Neutrophil (primary cell): Measurements from ENCODE around the gene CFAP221.

Source experiments
- H3K27ac ChIP-seq: fragments of 200-600 bp; sonication (generic); 2 replicates; pipeline ENCODE4 v1.5.1; 2016; ENCODE audit warnings: mild to moderate bottlenecking, moderate library complexity
- H3K27me3 ChIP-seq: fragments of 200-600 bp; sonication (generic); 2 replicates; pipeline ENCODE4 v1.6.0; 2016; ENCODE audit warnings: mild to moderate bottlenecking
- H3K36me3 ChIP-seq: fragments of 200-600 bp; sonication (generic); 2 replicates; pipeline ENCODE4 v1.5.1; 2017
- H3K4me1 ChIP-seq, 2 experiments: fragments of 200-600 bp in 1 of 2; sonication (generic) in 1 of 2; 1 replicate in 1 of 2; 2 replicates in 1 of 2; pipeline versions ENCODE4 v1.5.1 to v1.6.1; 2013 to 2016; ENCODE audit warnings: low read depth in 1 of 2, low read length in 1 of 2, mild to moderate bottlenecking in 1 of 2, moderate library complexity in 1 of 2; ENCODE audit not compliant: control insufficient read depth in 1 of 2, insufficient read depth in 1 of 2
- H3K4me3 ChIP-seq, 2 experiments: fragments of 200-600 bp in 1 of 2; sonication (generic) in 1 of 2; 1 replicate in 1 of 2; 2 replicates in 1 of 2; pipeline ENCODE4 v1.5.1; 2013 to 2016; ENCODE audit warnings: low read depth in 1 of 2, low read length in 1 of 2, mild to moderate bottlenecking in 1 of 2, moderate library complexity in 1 of 2
- H3K9me3 ChIP-seq: fragments of 200-600 bp; sonication (generic); 2 replicates; pipeline ENCODE4 v1.5.1; 2016
- CTCF ChIP-seq: fragments of 200-600 bp; sonication (generic); IDR thresholded peaks from 2 replicates; pipeline ENCODE4 v1.5.1; 2016; ENCODE audit warnings: antibody characterized with exemption

Gene CFAP221

GRCh38 chr2:119662297-119662696, 118.0 kb downstream of the CFAP221 start:
- Histone ChIP-seq H3K4me1 (peaks cover 11 to 15% of the 10 kb centered on the region in 2 experiments), H3K27ac (no peak overlapping the region), H3K4me3 (no peak overlapping the region), H3K36me3 (no peaks in the 10 kb centered on the region), H3K27me3 (peaks cover 4% of the 10 kb centered on the region), H3K9me3 (no peaks in the 10 kb centered on the region)
- no peak for TF ChIP-seq CTCF

GRCh38 chr2:119668546-119668945, 124.3 kb downstream of the CFAP221 start:
- Histone ChIP-seq H3K4me3 (no peak overlapping the region), H3K27me3 (peaks cover 4% of the 10 kb centered on the region), H3K36me3 (no peaks in the 10 kb centered on the region), H3K27ac (no peak overlapping the region), H3K4me1 (no peaks in the 10 kb centered on the region), H3K9me3 (no peaks in the 10 kb centered on the region)
- no peak for TF ChIP-seq CTCF

GRCh38 chr2:119671016-119671415, 126.8 kb downstream of the CFAP221 start:
- Histone ChIP-seq H3K36me3 (no peaks in the 10 kb centered on the region), H3K27me3 (peaks cover 4% of the 10 kb centered on the region), H3K4me1 (no peaks in the 10 kb centered on the region), H3K4me3 (no peak overlapping the region), H3K27ac (no peak overlapping the region), H3K9me3 (no peaks in the 10 kb centered on the region)
- no peak for TF ChIP-seq CTCF

- no peaks in the 10 kb centered on the region for H3K27me3 ChIP-seq
Observed at GRCh38 chr2:119671752-119672151, 127.5 kb downstream of the CFAP221 start.

GRCh38 chr2:119672161-119672862, 128.1 kb downstream of the CFAP221 start:
- H3K4me3 ChIP-seq, result no peak overlapping the region
- H3K27me3 ChIP-seq, result no peaks in the 10 kb centered on the region

More at GRCh38 chr2:119671752-119672151, 127.5 kb downstream of the CFAP221 start:
- H3K4me3 ChIP-seq, result no peak overlapping the region
- no peak for TF ChIP-seq CTCF
- H3K27ac ChIP-seq, result no peak overlapping the region
- no peaks in the 10 kb centered on the region for H3K4me1 ChIP-seq
- no peaks in the 10 kb centered on the region for H3K36me3 ChIP-seq
- no peaks in the 10 kb centered on the region for H3K9me3 ChIP-seq

More at GRCh38 chr2:119672161-119672862, 128.1 kb downstream of the CFAP221 start:
- Histone ChIP-seq H3K9me3 (no peaks in the 10 kb centered on the region), H3K36me3 (no peaks in the 10 kb centered on the region), H3K4me1 (no peaks in the 10 kb centered on the region), H3K27ac (no peak overlapping the region)
- TF ChIP-seq CTCF, result no peak
